A549 (cell line): ENCODE data around the gene TM4SF4.

Source experiments
- BHLHE40 ChIP-seq: IDR thresholded peaks from 2 replicates; pipeline ENCODE4 v1.6.1; 2012; ENCODE audit warnings: low read depth, low read length, inconsistent platforms
- CEBPB ChIP-seq, 2 experiments: fragments of >200 bp in 1 of 2; sonication (Bioruptor Twin) in 1 of 2; formaldehyde crosslinking in 1 of 2; IDR thresholded peaks; 2 replicates each; pipeline ENCODE4 v1.6.1; 2012 to 2016
- POLR2A ChIP-seq: IDR thresholded peaks from 2 replicates; pipeline ENCODE4 v1.6.1; 2012; ENCODE audit warnings: mild to moderate bottlenecking, low read length
- RCOR1 ChIP-seq: fragments of 150-350 bp; IDR thresholded peaks from 2 replicates; pipeline ENCODE4 v1.6.1; 2014; ENCODE audit warnings: antibody characterized with exemption, low read length, low read depth
- TP53 ChIP-seq: fragments of 250-450 bp; sonication (Bioruptor Pico); IDR thresholded peaks from 2 replicates; pipeline ENCODE4 v1.5.0; 2021; ENCODE audit warnings: mild to moderate bottlenecking, moderate library complexity
- TF ChIP-seq, protein P1 (sequence below): fragments of >200 bp; sonication (Bioruptor Twin); formaldehyde crosslinking; IDR thresholded peaks from 3 replicates; pipeline ENCODE4 v1.5.1; 2016

DNA sequence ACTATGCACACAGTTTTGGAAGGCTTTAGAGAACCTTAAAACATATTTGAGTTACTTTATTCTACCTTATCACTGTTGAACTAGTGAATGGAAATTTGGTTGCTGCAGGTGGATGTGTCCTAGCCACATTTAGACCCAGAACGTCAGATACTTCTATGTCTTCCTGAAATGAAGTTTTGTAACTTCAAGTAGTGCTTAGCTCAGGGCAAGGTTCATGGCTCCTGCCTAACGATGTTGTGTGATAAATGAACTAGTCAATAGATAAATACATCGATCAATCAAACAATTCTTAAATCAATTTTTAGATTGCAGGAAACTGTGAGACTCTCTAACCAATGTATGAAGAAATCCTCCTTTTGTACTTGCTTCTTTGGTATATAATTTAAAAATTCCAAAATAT is 37.2 kb upstream of the TM4SF4 start:
- TF ChIP-seq, protein P1, sequence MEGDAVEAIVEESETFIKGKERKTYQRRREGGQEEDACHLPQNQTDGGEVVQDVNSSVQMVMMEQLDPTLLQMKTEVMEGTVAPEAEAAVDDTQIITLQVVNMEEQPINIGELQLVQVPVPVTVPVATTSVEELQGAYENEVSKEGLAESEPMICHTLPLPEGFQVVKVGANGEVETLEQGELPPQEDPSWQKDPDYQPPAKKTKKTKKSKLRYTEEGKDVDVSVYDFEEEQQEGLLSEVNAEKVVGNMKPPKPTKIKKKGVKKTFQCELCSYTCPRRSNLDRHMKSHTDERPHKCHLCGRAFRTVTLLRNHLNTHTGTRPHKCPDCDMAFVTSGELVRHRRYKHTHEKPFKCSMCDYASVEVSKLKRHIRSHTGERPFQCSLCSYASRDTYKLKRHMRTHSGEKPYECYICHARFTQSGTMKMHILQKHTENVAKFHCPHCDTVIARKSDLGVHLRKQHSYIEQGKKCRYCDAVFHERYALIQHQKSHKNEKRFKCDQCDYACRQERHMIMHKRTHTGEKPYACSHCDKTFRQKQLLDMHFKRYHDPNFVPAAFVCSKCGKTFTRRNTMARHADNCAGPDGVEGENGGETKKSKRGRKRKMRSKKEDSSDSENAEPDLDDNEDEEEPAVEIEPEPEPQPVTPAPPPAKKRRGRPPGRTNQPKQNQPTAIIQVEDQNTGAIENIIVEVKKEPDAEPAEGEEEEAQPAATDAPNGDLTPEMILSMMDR, result no peak
- TF ChIP-seq RCOR1 (no peak), TP53 (CRISPR knock-in tag) (no peak), CEBPB (IDR thresholded peaks at IDR 0.05) (no peak), POLR2A (no peak), BHLHE40 (no peak)
